MM.1S (cell line): Measurements from ENCODE around the gene TMEM176A.

Experiments
- DNase-seq: peaks from one replicate; pipeline ENCODE4 v3.0.0-alpha.2; 2015
- H2AFZ ChIP-seq: fragments of 300-600 bp; sonication (generic); 2 replicates; pipeline ENCODE4 v1.6.0; 2016; ENCODE audit warnings: antibody characterized with exemption, low read length
- H3F3A ChIP-seq: fragments of 300-600 bp; sonication (generic); 2 replicates; pipeline ENCODE4 v1.6.1; 2016; ENCODE audit warnings: mild to moderate bottlenecking, antibody characterized with exemption, low read length, moderate library complexity, mixed read lengths; ENCODE audit not compliant: insufficient read depth
- H3K27ac ChIP-seq: fragments of 300-600 bp; sonication (generic); 2 replicates; pipeline ENCODE4 v1.5.1; 2016; ENCODE audit warnings: mild to moderate bottlenecking, low read length
- H3K27me3 ChIP-seq: fragments of 300-600 bp; sonication (generic); replicated peaks from 2 replicates; pipeline ENCODE4 v1.6.0; 2016; ENCODE audit warnings: low read length; ENCODE audit not compliant: insufficient read depth
- H3K36me3 ChIP-seq: fragments of 300-600 bp; sonication (generic); replicated peaks from 2 replicates; pipeline ENCODE4 v1.6.1; 2016; ENCODE audit warnings: mild to moderate bottlenecking, low read length, mixed read lengths; ENCODE audit not compliant: insufficient read depth
- H3K4me1 ChIP-seq: fragments of 300-600 bp; sonication (generic); 2 replicates; pipeline ENCODE4 v1.6.1; 2016; ENCODE audit warnings: low read length, mixed read lengths
- H3K4me2 ChIP-seq: fragments of 300-600 bp; sonication (generic); 2 replicates; pipeline ENCODE4 v1.6.0; 2016; ENCODE audit warnings: low read depth, low read length
- H3K4me3 ChIP-seq: fragments of 300-600 bp; sonication (generic); 2 replicates; pipeline ENCODE4 v1.5.1; 2016; ENCODE audit warnings: low read length, mixed read lengths
- H3K79me2 ChIP-seq: fragments of 300-600 bp; sonication (generic); 2 replicates; pipeline ENCODE4 v1.6.1; 2016; ENCODE audit warnings: mixed run types, low read length, mixed read lengths
- H3K9ac ChIP-seq: fragments of 300-600 bp; sonication (generic); 2 replicates; pipeline ENCODE4 v1.6.1; 2016; ENCODE audit warnings: low read length, mixed read lengths
- H3K9me2 ChIP-seq: fragments of 300-600 bp; sonication (generic); replicated peaks from 2 replicates; pipeline ENCODE4 v1.6.1; 2016; ENCODE audit warnings: mild to moderate bottlenecking, low read length, mixed read lengths; ENCODE audit not compliant: insufficient read depth
- H3K9me3 ChIP-seq: fragments of 300-600 bp; sonication (generic); replicated peaks from 2 replicates; pipeline ENCODE4 v1.6.1; 2016; ENCODE audit warnings: mild to moderate bottlenecking, low read length, mixed read lengths; ENCODE audit not compliant: insufficient read depth
- H4K20me1 ChIP-seq: fragments of 300-600 bp; sonication (generic); 2 replicates; pipeline ENCODE4 v1.6.1; 2016; ENCODE audit warnings: mild to moderate bottlenecking, low read length, moderate library complexity, mixed read lengths; ENCODE audit not compliant: insufficient read depth
- CTCF ChIP-seq: fragments of 300-600 bp; sonication (generic); IDR thresholded peaks from 2 replicates; pipeline ENCODE4 v1.5.1; 2016; ENCODE audit warnings: antibody characterized with exemption, low read length, mixed read lengths
- EZH2 ChIP-seq: fragments of 300-600 bp; sonication (generic); optimal IDR thresholded peaks from 2 replicates; pipeline ENCODE3; 2017; ENCODE audit warnings: low read depth, mild to moderate bottlenecking, antibody characterized with exemption, low read length, mixed read lengths
- EZH2phosphoT487 ChIP-seq: fragments of 300-600 bp; sonication (generic); IDR thresholded peaks from 2 replicates; pipeline ENCODE4 v1.6.1; 2018; ENCODE audit warnings: antibody characterized with exemption, low read length

Gene TMEM176A

GRCh38 chr7:150804802-150805201 is 4.2 kb downstream of the TMEM176A start:
- no peaks in the 10 kb centered on the region for H3K79me2 ChIP-seq
- no peak for DNase-seq

GRCh38 chr7:150805864-150806263 is 5.3 kb downstream of the TMEM176A start:
- H3K4me3 ChIP-seq, result no peak overlapping the region
- no peaks in the 10 kb centered on the region for H3K4me1 ChIP-seq
- no peak overlapping the region for H3K27ac ChIP-seq
- no peaks in the 10 kb centered on the region for H3K36me3 ChIP-seq
- DNase-seq, result no peak
- H4K20me1 ChIP-seq, result no peaks in the 10 kb centered on the region
- peaks cover 17% of the 10 kb centered on the region for H3K27me3 ChIP-seq
- H3K4me2 ChIP-seq, result no peak overlapping the region
- no peaks in the 10 kb centered on the region for H3K9me3 ChIP-seq
- H3K9ac ChIP-seq, result no peak overlapping the region
- no peaks in the 10 kb centered on the region for H3F3A ChIP-seq
- H3K79me2 ChIP-seq, result no peaks in the 10 kb centered on the region
- H3K9me2 ChIP-seq, result no peaks in the 10 kb centered on the region
- TF ChIP-seq EZH2phosphoT487, result no peak
- TF ChIP-seq EZH2, result no peak
- TF ChIP-seq CTCF, result no peak
- H2AFZ ChIP-seq, result no peak overlapping the region

More at GRCh38 chr7:150804802-150805201, 4.2 kb downstream of the TMEM176A start:
- Histone ChIP-seq H3K27me3 (peaks cover 24% of the 10 kb centered on the region), H4K20me1 (no peaks in the 10 kb centered on the region), H3K4me1 (no peaks in the 10 kb centered on the region), H3K9me3 (no peaks in the 10 kb centered on the region), H3K27ac (no peak overlapping the region), H3K36me3 (no peaks in the 10 kb centered on the region), H3K4me3 (no peak overlapping the region), H3F3A (no peaks in the 10 kb centered on the region), H3K4me2 (no peak overlapping the region), H3K9me2 (no peaks in the 10 kb centered on the region), H2AFZ (no peak overlapping the region), H3K9ac (no peak overlapping the region)
- TF ChIP-seq CTCF (no peak), EZH2 (no peak), EZH2phosphoT487 (no peak)

- peaks cover 11% of the 10 kb centered on the region for H3K27me3 ChIP-seq
- H3K4me2 ChIP-seq, result no peak overlapping the region
- no peak overlapping the region for H2AFZ ChIP-seq
- H3K79me2 ChIP-seq, result no peaks in the 10 kb centered on the region
- H3K27ac ChIP-seq, result no peak overlapping the region
- no peak for DNase-seq
- TF ChIP-seq CTCF, result no peak
- no peak for TF ChIP-seq EZH2phosphoT487
- TF ChIP-seq EZH2, result no peak
- no peaks in the 10 kb centered on the region for H3K9me2 ChIP-seq
- no peak overlapping the region for H3K4me3 ChIP-seq
- no peaks in the 10 kb centered on the region for H3F3A ChIP-seq
- H4K20me1 ChIP-seq, result no peaks in the 10 kb centered on the region
- H3K9ac ChIP-seq, result no peak overlapping the region
- H3K36me3 ChIP-seq, result no peaks in the 10 kb centered on the region
- H3K9me3 ChIP-seq, result no peaks in the 10 kb centered on the region
- no peaks in the 10 kb centered on the region for H3K4me1 ChIP-seq
Measured at GRCh38 chr7:150806454-150806853, 5.9 kb downstream of the TMEM176A start.
